ENCODE data around the gene TMBIM1.

DNA sequence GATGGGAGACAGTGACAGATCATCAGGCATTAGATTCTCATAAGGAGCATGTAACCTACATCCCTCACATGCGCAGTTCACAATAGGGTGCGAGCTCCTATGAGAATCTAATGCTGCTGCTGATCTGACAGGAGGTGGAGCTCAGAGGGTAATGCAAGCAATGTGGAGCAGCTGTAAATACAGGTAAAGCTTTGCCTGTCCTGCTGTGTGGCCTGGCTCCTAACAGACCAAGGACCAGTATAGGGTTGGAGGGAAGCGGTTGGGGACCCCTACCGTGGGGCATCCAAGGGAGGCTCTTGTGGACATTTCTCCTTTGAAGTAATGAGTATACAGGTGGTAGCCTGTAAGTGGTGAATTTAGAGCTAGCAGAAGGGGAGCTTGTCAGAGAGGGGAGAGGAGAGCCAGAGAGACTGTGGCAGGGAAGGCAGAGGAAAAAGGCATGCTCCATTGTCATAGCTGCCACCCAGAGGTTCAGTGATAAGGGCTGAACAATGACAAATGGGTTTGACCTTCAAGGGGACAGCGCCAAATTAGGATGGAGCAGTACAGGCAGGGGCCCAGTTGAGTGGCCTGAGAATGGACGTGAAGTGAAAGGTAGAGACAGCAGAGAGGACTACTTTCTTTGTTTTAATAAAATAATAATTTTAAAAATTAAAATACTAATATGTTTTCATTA lies 15.2 kb upstream of the TMBIM1 start:
- TF ChIP-seq, protein P1, sequence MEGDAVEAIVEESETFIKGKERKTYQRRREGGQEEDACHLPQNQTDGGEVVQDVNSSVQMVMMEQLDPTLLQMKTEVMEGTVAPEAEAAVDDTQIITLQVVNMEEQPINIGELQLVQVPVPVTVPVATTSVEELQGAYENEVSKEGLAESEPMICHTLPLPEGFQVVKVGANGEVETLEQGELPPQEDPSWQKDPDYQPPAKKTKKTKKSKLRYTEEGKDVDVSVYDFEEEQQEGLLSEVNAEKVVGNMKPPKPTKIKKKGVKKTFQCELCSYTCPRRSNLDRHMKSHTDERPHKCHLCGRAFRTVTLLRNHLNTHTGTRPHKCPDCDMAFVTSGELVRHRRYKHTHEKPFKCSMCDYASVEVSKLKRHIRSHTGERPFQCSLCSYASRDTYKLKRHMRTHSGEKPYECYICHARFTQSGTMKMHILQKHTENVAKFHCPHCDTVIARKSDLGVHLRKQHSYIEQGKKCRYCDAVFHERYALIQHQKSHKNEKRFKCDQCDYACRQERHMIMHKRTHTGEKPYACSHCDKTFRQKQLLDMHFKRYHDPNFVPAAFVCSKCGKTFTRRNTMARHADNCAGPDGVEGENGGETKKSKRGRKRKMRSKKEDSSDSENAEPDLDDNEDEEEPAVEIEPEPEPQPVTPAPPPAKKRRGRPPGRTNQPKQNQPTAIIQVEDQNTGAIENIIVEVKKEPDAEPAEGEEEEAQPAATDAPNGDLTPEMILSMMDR (conservative IDR thresholded peaks at IDR 0.05 in 1 of 2, IDR thresholded peaks at IDR 0.05 in 1 of 2; ENCODE audit: low read depth in 1 of 2, low read length in 2 of 2), result no peak
- TF ChIP-seq EZH2 (IDR thresholded peaks at IDR 0.05; ENCODE audit: low read length, missing control alignments), result no peak

All from fibroblast of lung (primary cell).